Stomach (tissue), 9 donors: ENCODE measurements around the gene CNGA2. TPM values are rescaled to one million over a fixed set of nuclear protein-coding genes. Genes with fewer than 3 reads are reported as not detected.

Source experiments
- DNase-seq, 2 donors: peaks; one replicate each; pipeline versions ENCODE4 v3.0.0 to v3.0.0-alpha.2; 2013 to 2019
- H3K27ac ChIP-seq, 5 donors: fragments of 200-600 bp in 4 of 5; sonication (generic) in 4 of 5; one replicate each; pipeline ENCODE4 v1.5.1; 2013 to 2019; ENCODE audit warnings: mild to moderate bottlenecking in 1 of 5, moderate library complexity in 1 of 5
- H3K27me3 ChIP-seq, 3 donors: fragments of 200-600 bp; sonication (generic); one replicate each; pipeline ENCODE4 v1.5.1; 2017 to 2019; ENCODE audit warnings: mixed run types in 1 of 3
- H3K36me3 ChIP-seq, 4 donors: fragments of 200-600 bp; sonication (generic); 1 replicate in 3 of 4; 2 replicates in 1 of 4; pipeline ENCODE4 v1.5.1; 2016 to 2019
- H3K4me1 ChIP-seq, 4 donors: fragments of 200-600 bp; sonication (generic); one replicate each; pipeline ENCODE4 v1.5.1; 2016 to 2019
- H3K4me3 ChIP-seq, 4 donors: fragments of 200-600 bp; sonication (generic) in 3 of 4; one replicate each; pipeline ENCODE4 v1.5.1; 2016 to 2019; ENCODE audit warnings: mild to moderate bottlenecking in 1 of 4
- H3K9me3 ChIP-seq, 4 donors: fragments of 200-600 bp; sonication (generic); one replicate each; pipeline ENCODE4 v1.5.1; 2016 to 2019
- EP300 ChIP-seq: sonication (generic); formaldehyde crosslinking; IDR thresholded peaks from one replicate; pipeline ENCODE4 v1.6.1; 2017; ENCODE audit warnings: antibody characterized with exemption
- POLR2A ChIP-seq, 4 donors: fragments of 450-650 bp; IDR thresholded peaks; one replicate each; pipeline ENCODE4 v1.6.1; 2016; ENCODE audit warnings: antibody characterized with exemption in 4 of 4, control low read depth in 2 of 4, mild to moderate bottlenecking in 1 of 4, moderate library complexity in 1 of 4
- POLR2AphosphoS5 ChIP-seq, 3 donors: sonication (generic); formaldehyde crosslinking; IDR thresholded peaks; one replicate each; pipeline ENCODE4 v1.6.1; 2016; ENCODE audit warnings: antibody characterized with exemption in 3 of 3
- WGBS, 5 donors: extraction: QIAGEN DNeasy Blood & Tissue Kit in 3 of 5; methylation state at CpG; one replicate each; pipeline versions ENCODE4 v1.1.5 to v1.1.7; 2013 to 2018; 5-methylcytosine and 5-hydroxymethylcytosine counted together
- intact Hi-C: fragments of 100-400 bp; cut with DNase I; formaldehyde crosslinking; loops from one replicate; pipeline ENCODE4 v1.15.1; 2023; ENCODE audit warnings: low total_unique reads
- polyA plus RNA-seq, 3 donors: library from polyadenylated mRNA; stranded (reverse); fragments of 200-250 nt; gene quantifications; one replicate each; pipeline ENCODE4 v1.2.3, GENCODE V29; 2013
- total RNA-seq, 5 donors: library from RNA; depleted of rRNA; stranded (reverse); fragments of >200 nt; gene quantifications; one replicate each; pipeline versions ENCODE4 v1.1.0 to v1.2.3, GENCODE V29; 2014 to 2016
- TF ChIP-seq, protein P1 (sequence below), 7 experiments: fragments of 450-650 bp in 4 of 7; fragments of 200-600 bp in 3 of 7; sonication (generic) in 3 of 7; IDR thresholded peaks; one replicate each; pipeline ENCODE4 v1.5.1; 2016 to 2019; ENCODE audit warnings: antibody characterized with exemption in 7 of 7, control low read depth in 2 of 7, mild to moderate bottlenecking in 1 of 7
- donor health status: healthy with polysubstance abuse.
- donor health status: Bipolar disorder and iron deficiency.
- donor health status: healthy.

CNGA2 gene
- total and polyA plus RNA-seq, 8 donors = not detected

- Histone ChIP-seq H3K9me3 (no peaks in the 10 kb centered on the region), H3K36me3 (no peaks in the 10 kb centered on the region), H3K4me1 (no peaks in the 10 kb centered on the region), H3K4me3 (no peak within 1 kb of the TSS), H3K27me3 (no peaks in the 10 kb centered on the region), H3K27ac (no peak within 1 kb of the TSS)
- TF ChIP-seq POLR2A (IDR thresholded peaks at IDR 0.05) = no peak
- no peak for TF ChIP-seq EP300
- TF ChIP-seq, protein P1, sequence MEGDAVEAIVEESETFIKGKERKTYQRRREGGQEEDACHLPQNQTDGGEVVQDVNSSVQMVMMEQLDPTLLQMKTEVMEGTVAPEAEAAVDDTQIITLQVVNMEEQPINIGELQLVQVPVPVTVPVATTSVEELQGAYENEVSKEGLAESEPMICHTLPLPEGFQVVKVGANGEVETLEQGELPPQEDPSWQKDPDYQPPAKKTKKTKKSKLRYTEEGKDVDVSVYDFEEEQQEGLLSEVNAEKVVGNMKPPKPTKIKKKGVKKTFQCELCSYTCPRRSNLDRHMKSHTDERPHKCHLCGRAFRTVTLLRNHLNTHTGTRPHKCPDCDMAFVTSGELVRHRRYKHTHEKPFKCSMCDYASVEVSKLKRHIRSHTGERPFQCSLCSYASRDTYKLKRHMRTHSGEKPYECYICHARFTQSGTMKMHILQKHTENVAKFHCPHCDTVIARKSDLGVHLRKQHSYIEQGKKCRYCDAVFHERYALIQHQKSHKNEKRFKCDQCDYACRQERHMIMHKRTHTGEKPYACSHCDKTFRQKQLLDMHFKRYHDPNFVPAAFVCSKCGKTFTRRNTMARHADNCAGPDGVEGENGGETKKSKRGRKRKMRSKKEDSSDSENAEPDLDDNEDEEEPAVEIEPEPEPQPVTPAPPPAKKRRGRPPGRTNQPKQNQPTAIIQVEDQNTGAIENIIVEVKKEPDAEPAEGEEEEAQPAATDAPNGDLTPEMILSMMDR (IDR thresholded peaks at IDR 0.05) = no peak
- no peak for TF ChIP-seq POLR2AphosphoS5 (IDR thresholded peaks at IDR 0.05)
- DNase-seq = no peak
- intact Hi-C loops = no loop called here
- 68 to 79% (median 71%) methylated on average over 2 to 3 of the region's 3 CpGs for WGBS, 5 donors
These were observed 18.8 kb upstream of the CNGA2 start, which contains the start of gene FATE1 for GRCh38 chrX:151715752-151716151. Gene FATE1, plus strand, starts transcription at chrX:151716035. Its CDS starts 85 bp downstream, at chrX:151716120.

GRCh38 chrX:151722241-151722846 lies 12.2 kb upstream of the CNGA2 start:
- Histone ChIP-seq H3K36me3 (no peaks in the 10 kb centered on the region), H3K27ac (no peak overlapping the region), H3K27me3 (peaks cover 0 to 14% (median 0%) of the 10 kb centered on the region in 3 donors), H3K4me1 (peaks cover 0 to 5% (median 0%) of the 10 kb centered on the region in 4 donors), H3K4me3 (no peak overlapping the region), H3K9me3 (no peaks in the 10 kb centered on the region)
- DNase-seq = peak; percentile 49 to 71
- intact Hi-C loops = no loop called here
- TF ChIP-seq, protein P1 (IDR thresholded peaks at IDR 0.05) = peak in 2 of 7 experiments; percentile 21 to 26
- no peak for TF ChIP-seq POLR2AphosphoS5 (IDR thresholded peaks at IDR 0.05)
- no peak for TF ChIP-seq EP300
- 40 to 74% (median 50%) methylated on average over 16 to 24 of the region's 24 CpGs for WGBS, 5 donors

GRCh38 chrX:151723156-151723760 lies 11.3 kb upstream of the CNGA2 start:
- 70 to 79% (median 77%) methylated on average over 6 to 7 of the region's 7 CpGs for WGBS, 5 donors
- intact Hi-C loops = no loop called here
- TF ChIP-seq EP300 = no peak
- TF ChIP-seq POLR2AphosphoS5 (IDR thresholded peaks at IDR 0.05) = no peak
- TF ChIP-seq, protein P1 (IDR thresholded peaks at IDR 0.05) = no peak
- TF ChIP-seq POLR2A (IDR thresholded peaks at IDR 0.05) = no peak

GRCh38 chrX:151724563-151725337 lies 9.8 kb upstream of the CNGA2 start:
- H3K9me3 ChIP-seq = no peaks in the 10 kb centered on the region
- no peak for TF ChIP-seq POLR2AphosphoS5 (IDR thresholded peaks at IDR 0.05)
- TF ChIP-seq EP300 = no peak
- no peak for TF ChIP-seq POLR2A (IDR thresholded peaks at IDR 0.05)
- no peak overlapping the region for H3K27ac ChIP-seq
- WGBS, 5 donors = 37 to 54% (median 40%) methylated on average over 4 to 7 of the region's 7 CpGs
- intact Hi-C loops = no loop called here
- H3K36me3 ChIP-seq = no peaks in the 10 kb centered on the region
- H3K4me1 ChIP-seq = peaks cover 0 to 5% (median 0%) of the 10 kb centered on the region in 4 donors
- peaks cover 0 to 14% (median 0%) of the 10 kb centered on the region in 3 donors for H3K27me3 ChIP-seq
- no peak overlapping the region for H3K4me3 ChIP-seq
- DNase-seq = peak in 1 of 2 donors; percentile 61

More at GRCh38 chrX:151723156-151723760, 11.3 kb upstream of the CNGA2 start:
- no peaks in the 10 kb centered on the region for H3K36me3 ChIP-seq
- H3K4me1 ChIP-seq = peaks cover 0 to 5% (median 0%) of the 10 kb centered on the region in 4 donors
- H3K9me3 ChIP-seq = no peaks in the 10 kb centered on the region
- no peak overlapping the region for H3K4me3 ChIP-seq
- no peak overlapping the region for H3K27ac ChIP-seq
- peak in 1 of 2 donors; percentile 17 for DNase-seq
- H3K27me3 ChIP-seq = peaks cover 0 to 14% (median 0%) of the 10 kb centered on the region in 3 donors
